HEK293 (cell line): ENCODE measurements around the gene MSS51.

Experiments
- CTCF ChIA-PET: fragments of 350-600 bp; formaldehyde crosslinking; extraction: SDS; loops from one replicate; lab custom pipeline; 2021; ENCODE audit warnings: antibody characterized with exemption; lab: Yijun Ruan, JAX
- POLR2A ChIA-PET: fragments of 300-600 bp; formaldehyde crosslinking; extraction: SDS; loops from one replicate; lab custom pipeline; 2020; ENCODE audit warnings: antibody characterized with exemption, inconsistent platforms; lab: Yijun Ruan, JAX
- H3K27ac ChIP-seq: fragments of 200-500 bp; sonication (Bioruptor generic); 2 replicates; pipeline ENCODE4 v1.5.1; 2014; ENCODE audit warnings: low read depth, low read length, control low read depth, inconsistent platforms; ENCODE audit errors: extremely low read depth
- H3K36me3 ChIP-seq, 2 experiments: fragments of 200-500 bp in 1 of 2; sonication (Bioruptor generic) in 1 of 2; 1 replicate in 1 of 2; 2 replicates in 1 of 2; pipeline ENCODE4 v1.5.1; 2014 to 2017; ENCODE audit warnings: inconsistent platforms in 2 of 2, low read length in 2 of 2; ENCODE audit not compliant: control insufficient read depth in 2 of 2, insufficient read depth in 1 of 2
- H3K4me1 ChIP-seq: fragments of 200-500 bp; sonication (Bioruptor generic); 2 replicates; pipeline ENCODE4 v1.5.1; 2014; ENCODE audit warnings: mild to moderate bottlenecking, low read length, inconsistent platforms; ENCODE audit not compliant: control insufficient read depth, insufficient read depth
- H3K4me3 ChIP-seq: 2 replicates; pipeline ENCODE4 v1.5.1; 2011; ENCODE audit warnings: low read depth, mild to moderate bottlenecking, control low read depth, low read length, moderate library complexity
- H3K9me3 ChIP-seq: fragments of 200-500 bp; sonication (Bioruptor generic); 2 replicates; pipeline ENCODE4 v1.5.1; 2014; ENCODE audit warnings: low read depth, low read length, inconsistent platforms; ENCODE audit not compliant: control insufficient read depth, insufficient read depth
- GLIS2 ChIP-seq: fragments of 450-650 bp; formaldehyde crosslinking; IDR thresholded peaks from 2 replicates; pipeline ENCODE4 v1.5.1; 2016; ENCODE audit warnings: missing biosample characterization, missing genetic modification characterization
- PRDM6 ChIP-seq: fragments of 450-650 bp; formaldehyde crosslinking; IDR thresholded peaks from 2 replicates; pipeline ENCODE4 v1.5.1; 2017; ENCODE audit warnings: missing biosample characterization, missing genetic modification characterization
- SETDB1 ChIP-seq: IDR thresholded peaks from one replicate; pipeline ENCODE4 v1.6.1; 2017; ENCODE audit warnings: mild to moderate bottlenecking, low read length, moderate library complexity, mixed read lengths; ENCODE audit not compliant: insufficient read length
- SP7 ChIP-seq: fragments of 450-650 bp; formaldehyde crosslinking; IDR thresholded peaks from 2 replicates; pipeline ENCODE4 v1.5.1; 2016; ENCODE audit warnings: missing biosample characterization, missing genetic modification characterization
- TCF7L2 ChIP-seq: IDR thresholded peaks from 2 replicates; pipeline ENCODE4 v1.6.1; 2011; ENCODE audit warnings: low read depth, mild to moderate bottlenecking, inconsistent platforms, low read length, moderate library complexity, borderline replicate concordance
- ZBTB49 ChIP-seq: fragments of 450-650 bp; formaldehyde crosslinking; IDR thresholded peaks from 2 replicates; pipeline ENCODE4 v1.5.1; 2016; ENCODE audit warnings: missing biosample characterization, missing genetic modification characterization, low read depth
- ZNF10 ChIP-seq: fragments of 450-650 bp; formaldehyde crosslinking; IDR thresholded peaks from 2 replicates; pipeline ENCODE4 v1.5.1; 2017; ENCODE audit warnings: missing biosample characterization, missing genetic modification characterization
- ZNF138 ChIP-seq: fragments of 450-650 bp; formaldehyde crosslinking; IDR thresholded peaks from 2 replicates; pipeline ENCODE4 v1.5.1; 2016; ENCODE audit warnings: missing biosample characterization, missing genetic modification characterization, borderline replicate concordance
- ZNF146 ChIP-seq: fragments of 450-650 bp; formaldehyde crosslinking; IDR thresholded peaks from 2 replicates; pipeline ENCODE4 v1.5.1; 2016; ENCODE audit warnings: missing biosample characterization, missing genetic modification characterization
- ZNF174 ChIP-seq: fragments of 450-650 bp; formaldehyde crosslinking; IDR thresholded peaks from 2 replicates; pipeline ENCODE4 v1.5.0; 2017; ENCODE audit warnings: missing biosample characterization, mild to moderate bottlenecking, missing genetic modification characterization
- ZNF184 ChIP-seq: fragments of 450-650 bp; IDR thresholded peaks from 2 replicates; pipeline ENCODE4 v1.5.1; 2018; ENCODE audit warnings: missing biosample characterization, mild to moderate bottlenecking, missing genetic modification characterization
- ZNF2 ChIP-seq: fragments of 450-650 bp; formaldehyde crosslinking; IDR thresholded peaks from 2 replicates; pipeline ENCODE4 v1.5.1; 2016; ENCODE audit warnings: missing biosample characterization, missing genetic modification characterization
- ZNF211 ChIP-seq: fragments of 450-650 bp; formaldehyde crosslinking; IDR thresholded peaks from 2 replicates; pipeline ENCODE4 v1.5.1; 2016; ENCODE audit warnings: low read depth, missing biosample characterization, missing genetic modification characterization
- ZNF221 ChIP-seq: fragments of 450-650 bp; formaldehyde crosslinking; IDR thresholded peaks from 2 replicates; pipeline ENCODE4 v1.5.1; 2017; ENCODE audit warnings: missing biosample characterization, missing genetic modification characterization, borderline replicate concordance
- ZNF239 ChIP-seq: fragments of 450-650 bp; formaldehyde crosslinking; IDR thresholded peaks from 2 replicates; pipeline ENCODE4 v1.5.1; 2016; ENCODE audit warnings: missing biosample characterization, missing genetic modification characterization
- ZNF394 ChIP-seq: fragments of 450-650 bp; formaldehyde crosslinking; IDR thresholded peaks from 2 replicates; pipeline ENCODE4 v1.5.1; 2016; ENCODE audit warnings: missing biosample characterization, missing genetic modification characterization, mild to moderate bottlenecking, moderate library complexity, borderline replicate concordance
- ZNF488 ChIP-seq: fragments of 450-650 bp; formaldehyde crosslinking; IDR thresholded peaks from 2 replicates; pipeline ENCODE4 v1.5.1; 2016; ENCODE audit warnings: missing biosample characterization, missing genetic modification characterization
- ZNF560 ChIP-seq: fragments of 450-650 bp; formaldehyde crosslinking; IDR thresholded peaks from 2 replicates; pipeline ENCODE4 v1.5.1; 2017; ENCODE audit warnings: missing biosample characterization, missing genetic modification characterization, borderline replicate concordance
- ZNF658 ChIP-seq: fragments of 450-650 bp; formaldehyde crosslinking; IDR thresholded peaks from 2 replicates; pipeline ENCODE4; 2016; ENCODE audit warnings: missing biosample characterization, missing genetic modification characterization
- ZNF704 ChIP-seq: fragments of 450-650 bp; formaldehyde crosslinking; IDR thresholded peaks from 2 replicates; pipeline ENCODE4 v1.5.1; 2016; ENCODE audit warnings: missing biosample characterization, missing genetic modification characterization
- ZSCAN23 ChIP-seq: fragments of 450-650 bp; formaldehyde crosslinking; IDR thresholded peaks from 2 replicates; pipeline ENCODE4 v1.5.1; 2016; ENCODE audit warnings: missing biosample characterization, missing genetic modification characterization

Gene MSS51

GRCh38 chr10:73448384-73448783 is 15.0 kb upstream of the MSS51 start (continued):
- TF ChIP-seq ZNF704 (tag by site-specific recombination) (no peak), GLIS2 (no peak), ZNF2 (no peak), ZNF658 (tag by site-specific recombination) (no peak), ZNF488 (tag by site-specific recombination) (no peak), ZNF184 (tag by site-specific recombination) (no peak), ZNF211 (tag by site-specific recombination) (no peak)
- TF ChIP-seq, all 188 proteins: peak for 0

GRCh38 chr10:73446926-73447325 is 13.6 kb upstream of the MSS51 start:
- H3K9me3 ChIP-seq, result no peaks in the 10 kb centered on the region
- ChIA-PET POLR2A (no interaction called here), CTCF (no interaction called here)
- no peaks in the 10 kb centered on the region for H3K4me1 ChIP-seq
- H3K36me3 ChIP-seq, result peaks cover 10 to 21% of the 10 kb centered on the region in 2 experiments
- TF ChIP-seq ZNF221 (tag by site-specific recombination) (no peak), ZNF239 (tag by site-specific recombination) (no peak), ZNF560 (tag by site-specific recombination) (no peak), ZBTB49 (tag by site-specific recombination) (no peak), ZNF174 (tag by site-specific recombination) (no peak), SP7 (tag by site-specific recombination) (no peak), ZNF138 (no peak), ZNF394 (no peak), ZNF146 (tag by site-specific recombination) (no peak), ZSCAN23 (tag by site-specific recombination) (no peak), ZNF10 (no peak), PRDM6 (tag by site-specific recombination) (no peak), SETDB1 (no peak), TCF7L2 (no peak)
- H3K4me3 ChIP-seq, result no peak overlapping the region
- H3K27ac ChIP-seq, result no peak overlapping the region
